ENCODE results near the gene CRYGC. TPM values are rescaled to one million over a fixed set of nuclear protein-coding genes. Genes with fewer than 3 reads are reported as not detected.

Gene CRYGC
- total and polyA plus RNA-seq, 2 donors (not counting 3 experiments of a cell fraction or from before 2014, with no cell fraction given) = not detected

- no peak overlapping the region for H2AFZ ChIP-seq (ENCODE audit: low read depth, low read length)
- CTCF ChIA-PET = interaction anchor here (0.7 kb wide), 1 partner anchor 63 kb away, joined by 3 read pairs; no protein-coding TSS in a partner anchor
- no peaks in the 10 kb centered on the region for H3K36me3 ChIP-seq (ENCODE audit: control insufficient read depth in 2 of 2, extremely low read depth in 1 of 2, insufficient read depth in 2 of 2, low read length in 2 of 2)
- DNase-seq (ENCODE audit: low read depth, low spot score) (no peak), FAIRE-seq (no peak)
- POLR2A ChIA-PET = no interaction called here
- H3K27ac ChIP-seq (ENCODE audit: insufficient read depth, low read depth, low read length) = no peak overlapping the region
- H3K9ac ChIP-seq (replicated peaks; ENCODE audit: extremely low read depth, insufficient read depth, low read length) = no peak overlapping the region
- no peaks in the 10 kb centered on the region for H3K9me3 ChIP-seq (replicated peaks; ENCODE audit: control insufficient read depth, insufficient read depth, low read length)
- no peak overlapping the region for H3K4me2 ChIP-seq (ENCODE audit: insufficient read depth, low read length)
- H3K4me3 ChIP-seq (replicated peaks in 1 of 3; ENCODE audit: insufficient read depth in 1 of 3, low read depth in 1 of 3, low read length in 3 of 3) = no peak overlapping the region
- no TSS peak for BruUV-seq (replicated peaks)
- no peaks in the 10 kb centered on the region for H3K4me1 ChIP-seq (ENCODE audit: control insufficient read depth, extremely low read depth, insufficient read depth, low read length)
- dilution Hi-C loops (cut with MboI; ENCODE audit: extremely low pct_ligation_motif_present, low sequenced_read_pairs) = no loop called here
- TF ChIP-seq EZH2 (IDR thresholded peaks at IDR 0.05; ENCODE audit: borderline replicate concordance, low read depth, low read length, severe bottlenecking) = no peak
- no peak for TF ChIP-seq JUN (IDR thresholded peaks at IDR 0.05; ENCODE audit: borderline replicate concordance, insufficient read depth, insufficient read length, low read depth)
- no peak for TF ChIP-seq MAX (IDR thresholded peaks at IDR 0.05; ENCODE audit: insufficient read depth, insufficient read length)
- H3K79me2 ChIP-seq (ENCODE audit: control insufficient read depth, insufficient read depth, low read length) = no peaks in the 10 kb centered on the region
- H3K9me1 ChIP-seq (replicated peaks; ENCODE audit: control insufficient read depth, extremely low read depth, insufficient read depth, low read length) = no peaks in the 10 kb centered on the region
- intact Hi-C loops (cut with micrococcal nuclease) = no loop called here
- H3K27me3 ChIP-seq (ENCODE audit: control insufficient read depth in 2 of 2, insufficient read depth in 2 of 2, low read length in 2 of 2) = no peaks in the 10 kb centered on the region
- no peaks in the 10 kb centered on the region for H4K20me1 ChIP-seq (replicated peaks; ENCODE audit: control insufficient read depth, extremely low read depth, insufficient read depth, low read length)
Observed at GRCh38 chr2:208134928-208135586, 5.4 kb upstream of the CRYGC start.

GRCh38 chr2:208130712-208131110 lies 1.1 kb upstream of the CRYGC start:
- Histone ChIP-seq H3K9me1 (replicated peaks; ENCODE audit: control insufficient read depth, extremely low read depth, insufficient read depth, low read length) (no peaks in the 10 kb centered on the region), H3K9me3 (replicated peaks; ENCODE audit: control insufficient read depth, insufficient read depth, low read length) (no peaks in the 10 kb centered on the region), H4K20me1 (replicated peaks; ENCODE audit: control insufficient read depth, extremely low read depth, insufficient read depth, low read length) (no peaks in the 10 kb centered on the region), H3K27ac (ENCODE audit: insufficient read depth, low read depth, low read length) (no peak overlapping the region), H3K79me2 (ENCODE audit: control insufficient read depth, insufficient read depth, low read length) (no peaks in the 10 kb centered on the region), H3K4me2 (ENCODE audit: insufficient read depth, low read length) (no peak overlapping the region), H3K4me1 (ENCODE audit: control insufficient read depth, extremely low read depth, insufficient read depth, low read length) (no peaks in the 10 kb centered on the region), H3K27me3 (ENCODE audit: control insufficient read depth in 2 of 2, insufficient read depth in 2 of 2, low read length in 2 of 2) (no peaks in the 10 kb centered on the region), H3K4me3 (replicated peaks in 1 of 3; ENCODE audit: insufficient read depth in 1 of 3, low read depth in 1 of 3, low read length in 3 of 3) (no peak overlapping the region), H2AFZ (ENCODE audit: low read depth, low read length) (no peak overlapping the region), H3K36me3 (ENCODE audit: control insufficient read depth in 2 of 2, extremely low read depth in 1 of 2, insufficient read depth in 2 of 2, low read length in 2 of 2) (no peaks in the 10 kb centered on the region), H3K9ac (replicated peaks; ENCODE audit: extremely low read depth, insufficient read depth, low read length) (no peak overlapping the region)
- FAIRE-seq = no peak
- intact Hi-C loops (cut with micrococcal nuclease) = no loop called here
- no peak for DNase-seq (ENCODE audit: low read depth, low spot score)
- no TSS peak for BruUV-seq (replicated peaks)
- ChIA-PET POLR2A (no interaction called here), CTCF (interaction anchor here (1.4 kb wide), 1 partner anchor 12 kb away, joined by 3 read pairs; no protein-coding TSS in a partner anchor)
- TF ChIP-seq MAX (IDR thresholded peaks at IDR 0.05; ENCODE audit: insufficient read depth, insufficient read length) (no peak), CTCF (IDR thresholded peaks at IDR 0.05; ENCODE audit: extremely low read depth in 1 of 2, insufficient read depth in 1 of 2, low read depth in 1 of 2, low read length in 2 of 2) (no peak), GATA2 (IDR thresholded peaks at IDR 0.05; ENCODE audit: insufficient read depth, insufficient read length, low read depth, low read length) (no peak), EZH2 (IDR thresholded peaks at IDR 0.05; ENCODE audit: borderline replicate concordance, low read depth, low read length, severe bottlenecking) (no peak), FOS (IDR thresholded peaks at IDR 0.05; ENCODE audit: borderline replicate concordance, insufficient read depth, low read length) (no peak), POLR2AphosphoS5 (IDR thresholded peaks at IDR 0.05; ENCODE audit: insufficient read depth, low read depth, low read length) (no peak), POLR2A (IDR thresholded peaks at IDR 0.05; ENCODE audit: low read depth, low read length) (no peak), JUN (IDR thresholded peaks at IDR 0.05; ENCODE audit: borderline replicate concordance, insufficient read depth, insufficient read length, low read depth) (no peak), MYC (IDR thresholded peaks at IDR 0.05; ENCODE audit: low read depth, low read length) (no peak)
- dilution Hi-C loops (cut with MboI; ENCODE audit: extremely low pct_ligation_motif_present, low sequenced_read_pairs) = no loop called here
